Glutamatergic neuron (in vitro differentiated cells): ENCODE measurements around the gene DCT. TPM values are rescaled to one million over a fixed set of nuclear protein-coding genes. Genes with fewer than 3 reads are reported as not detected.

Source experiments
- DNase-seq: peaks from one replicate; pipeline ENCODE4 v3.0.0; 2022
- H3K27ac Mint-ChIP-seq: one replicate; pipeline ENCODE4 v1.8.0; 2020; ENCODE audit warnings: mild to moderate bottlenecking, mixed read lengths, inconsistent platforms; ENCODE audit not compliant: unreplicated experiment
- H3K27me3 Mint-ChIP-seq: one replicate; pipeline ENCODE4 v1.8.0; 2020; ENCODE audit warnings: mild to moderate bottlenecking, moderate library complexity, mixed read lengths, inconsistent platforms; ENCODE audit not compliant: unreplicated experiment
- H3K36me3 Mint-ChIP-seq: one replicate; pipeline ENCODE4 v1.8.0; 2020; ENCODE audit warnings: mild to moderate bottlenecking, mixed read lengths, inconsistent platforms; ENCODE audit not compliant: unreplicated experiment
- H3K4me1 Mint-ChIP-seq: one replicate; pipeline ENCODE4 v1.8.0; 2020; ENCODE audit warnings: mild to moderate bottlenecking, low read depth, mixed read lengths, inconsistent platforms; ENCODE audit not compliant: unreplicated experiment
- H3K4me3 Mint-ChIP-seq: one replicate; pipeline ENCODE4 v1.8.0; 2020; ENCODE audit warnings: mild to moderate bottlenecking, mixed read lengths, inconsistent platforms; ENCODE audit not compliant: unreplicated experiment
- H3K9me3 Mint-ChIP-seq: one replicate; pipeline ENCODE4 v1.8.0; 2020; ENCODE audit warnings: mild to moderate bottlenecking, moderate library complexity, mixed read lengths, inconsistent platforms; ENCODE audit not compliant: unreplicated experiment
- CTCF ChIP-seq: fragments of 200-600 bp; sonication (generic); IDR thresholded peaks from one replicate; pipeline ENCODE4 v1.5.0; 2021; ENCODE audit not compliant: partially characterized antibody, unreplicated experiment
- total RNA-seq: library from RNA; stranded (reverse); fragmentation: NEBNext Ultra II Directional; extraction: Animal tissue kit (Norgen Biotek cat#: 25700); gene quantifications from one replicate; pipeline ENCODE4 v1.2.1, GENCODE V29; 2021; ENCODE audit not compliant: unreplicated experiment

Gene DCT
- total RNA-seq, 1 donor from 2014 or later = 0.07 TPM

DNA sequence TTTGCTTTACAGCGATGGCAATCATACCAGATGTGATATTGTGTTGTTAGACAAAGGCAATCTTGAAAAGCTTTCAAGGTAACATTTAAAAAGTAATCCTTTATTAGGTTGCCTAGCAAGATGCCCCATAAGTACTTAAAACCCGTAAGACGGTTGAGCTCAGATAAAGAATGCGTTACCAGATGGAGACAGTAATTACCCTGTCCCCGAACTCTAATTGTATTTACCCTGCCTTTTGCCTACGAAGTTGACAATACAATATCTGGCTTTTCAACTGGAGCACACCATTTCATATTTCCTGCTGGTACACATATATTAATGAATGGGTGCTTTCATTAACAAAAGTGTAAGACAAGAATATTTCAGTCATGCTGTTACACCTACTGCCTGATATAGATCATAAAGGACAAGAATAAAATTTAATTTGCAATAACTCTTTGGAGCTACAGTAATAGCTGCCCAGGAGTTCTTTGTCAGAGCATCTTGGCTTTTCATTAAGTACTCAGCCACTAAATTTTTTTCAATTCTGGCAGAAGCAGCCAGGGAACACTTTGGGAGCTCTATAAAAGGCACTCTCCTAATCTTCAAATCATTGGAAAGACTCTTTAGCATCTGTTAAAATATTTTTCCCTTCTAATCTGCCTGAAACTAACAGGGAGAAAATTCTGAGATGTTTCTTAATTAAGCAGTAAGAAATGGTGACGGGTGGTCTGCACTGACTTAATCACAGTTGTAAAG lies 63.8 kb downstream of the DCT start:
- Mint-ChIP-seq H3K27me3 (no peaks in the 10 kb centered on the region), H3K27ac (no peak overlapping the region), H3K36me3 (no peaks in the 10 kb centered on the region), H3K4me1 (peaks cover 14% of the 10 kb centered on the region), H3K9me3 (peaks cover 2% of the 10 kb centered on the region), H3K4me3 (no peak overlapping the region)
- TF ChIP-seq CTCF = no peak
- no peak for DNase-seq

- Mint-ChIP-seq H3K4me1 (peaks cover 14% of the 10 kb centered on the region), H3K27me3 (no peaks in the 10 kb centered on the region), H3K36me3 (no peaks in the 10 kb centered on the region), H3K27ac (no peak overlapping the region), H3K9me3 (peaks cover 2% of the 10 kb centered on the region), H3K4me3 (no peak overlapping the region)
- no peak for DNase-seq
- TF ChIP-seq CTCF = no peak
These were observed 64.8 kb downstream of the DCT start for GRCh38 chr13:94414708-94415107.

DNA sequence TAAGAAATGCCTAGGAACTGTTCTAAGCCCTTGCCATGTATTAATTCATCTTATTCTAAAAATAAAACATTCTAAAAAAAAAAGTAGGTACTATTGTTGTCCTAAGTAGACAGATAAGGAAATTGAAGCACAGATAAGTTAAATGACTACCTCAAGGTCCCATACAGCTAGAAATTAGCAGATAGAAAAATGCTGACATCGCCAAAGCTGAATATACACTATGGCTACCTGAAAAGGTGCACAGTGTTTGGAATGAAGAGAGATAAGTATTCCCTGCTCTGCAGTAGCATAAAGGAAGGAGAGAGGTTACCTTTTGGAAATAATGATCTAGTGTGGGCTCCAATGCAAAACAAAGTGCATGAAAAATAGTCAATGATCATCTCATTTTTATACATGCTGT lies 65.3 kb downstream of the DCT start:
- Mint-ChIP-seq H3K27ac (no peak overlapping the region), H3K4me1 (peaks cover 14% of the 10 kb centered on the region), H3K9me3 (peaks cover 2% of the 10 kb centered on the region), H3K36me3 (no peaks in the 10 kb centered on the region), H3K27me3 (no peaks in the 10 kb centered on the region), H3K4me3 (no peak overlapping the region)
- DNase-seq = no peak
- TF ChIP-seq CTCF = no peak

- DNase-seq = no peak
- peaks cover 4% of the 10 kb centered on the region for H3K27me3 Mint-ChIP-seq
- H3K9me3 Mint-ChIP-seq = peaks cover 2% of the 10 kb centered on the region
- no peak overlapping the region for H3K4me3 Mint-ChIP-seq
- H3K4me1 Mint-ChIP-seq = peaks cover 14% of the 10 kb centered on the region
- no peak for TF ChIP-seq CTCF
- H3K27ac Mint-ChIP-seq = no peak overlapping the region
- H3K36me3 Mint-ChIP-seq = no peaks in the 10 kb centered on the region
These were observed 65.9 kb downstream of the DCT start for GRCh38 chr13:94413598-94413944.

- no peak overlapping the region for H3K27ac Mint-ChIP-seq
- TF ChIP-seq CTCF = no peak
- no peaks in the 10 kb centered on the region for H3K36me3 Mint-ChIP-seq
- H3K27me3 Mint-ChIP-seq = peaks cover 4% of the 10 kb centered on the region
- H3K9me3 Mint-ChIP-seq = peaks cover 2% of the 10 kb centered on the region
- no peak for DNase-seq
- peaks cover 14% of the 10 kb centered on the region for H3K4me1 Mint-ChIP-seq
- H3K4me3 Mint-ChIP-seq = no peak overlapping the region
These were observed 66.4 kb downstream of the DCT start for GRCh38 chr13:94412870-94413597.
